SK-N-SH (cell line): Measurements from ENCODE around the gene LPCAT2. TPM values are rescaled to one million over a fixed set of nuclear protein-coding genes. Genes with fewer than 3 reads are reported as not detected.

Experiments used
- CTCF ChIA-PET: fragments of 300-600, 350-600 bp; formaldehyde crosslinking; extraction: SDS; loops from one replicate; lab custom pipeline; 2021; lab: Yijun Ruan, JAX
- POLR2A ChIA-PET: fragments of 350-600 bp; sonication (Branson Sonifier 250); formaldehyde crosslinking; extraction: SDS; loops from one replicate; lab custom pipeline; 2020; ENCODE audit warnings: antibody characterized with exemption, inconsistent platforms; lab: Yijun Ruan, JAX
- DNase-seq: peaks from one replicate; pipeline ENCODE4 v3.0.0; 2012
- H2AFZ ChIP-seq: fragments of 200-600 bp; sonication (generic); 2 replicates; pipeline ENCODE4 v1.8.1; 2016; ENCODE audit warnings: antibody characterized with exemption, mild to moderate bottlenecking, low read depth
- H3F3A ChIP-seq: fragments of 200-600 bp; sonication (generic); replicated peaks from 2 replicates; pipeline ENCODE3; 2016; ENCODE audit warnings: antibody characterized with exemption, mild to moderate bottlenecking; ENCODE audit not compliant: insufficient read depth
- H3K27ac ChIP-seq, 2 experiments: fragments of 200-500 bp in 1 of 2; fragments of 200-600 bp in 1 of 2; sonication (Bioruptor generic) in 1 of 2; sonication (generic), shearing (Covaris generic) in 1 of 2; 2 replicates each; pipeline versions ENCODE4 v1.5.1 to v1.6.1; 2014 to 2016; ENCODE audit warnings: low read depth in 2 of 2, inconsistent platforms in 1 of 2, low read length in 1 of 2, mild to moderate bottlenecking in 1 of 2, mixed read lengths in 1 of 2
- H3K27me3 ChIP-seq: fragments of 200-600 bp; sonication (generic), shearing (Covaris generic); 2 replicates; pipeline ENCODE4 v1.6.1; 2016; ENCODE audit warnings: mixed run types; ENCODE audit not compliant: insufficient read depth
- H3K36me3 ChIP-seq, 2 experiments: fragments of 200-500 bp in 1 of 2; fragments of 200-600 bp in 1 of 2; sonication (Bioruptor generic) in 1 of 2; sonication (generic) in 1 of 2; replicated peaks in 1 of 2; 2 replicates each; pipeline versions ENCODE3 to v1.5.1; 2014 to 2016; ENCODE audit warnings: low read length in 1 of 2, mild to moderate bottlenecking in 1 of 2; ENCODE audit not compliant: insufficient read depth in 2 of 2, control insufficient read depth in 1 of 2
- H3K4me1 ChIP-seq, 2 experiments: fragments of 200-500 bp in 1 of 2; fragments of 200-600 bp in 1 of 2; sonication (Bioruptor generic) in 1 of 2; sonication (generic), shearing (Covaris generic) in 1 of 2; 2 replicates each; pipeline versions ENCODE4 v1.5.1 to v1.6.1; 2014 to 2016; ENCODE audit warnings: low read depth in 1 of 2, low read length in 1 of 2, mixed run types in 1 of 2; ENCODE audit not compliant: insufficient read depth in 2 of 2, control insufficient read depth in 1 of 2
- H3K4me2 ChIP-seq: fragments of 200-600 bp; sonication (generic), shearing (Covaris generic); 2 replicates; pipeline ENCODE4 v1.6.1; 2017; ENCODE audit warnings: mixed run types
- H3K4me3 ChIP-seq, 2 experiments: fragments of 200-500 bp in 1 of 2; fragments of 200-600 bp in 1 of 2; sonication (Bioruptor generic) in 1 of 2; sonication (generic), shearing (Covaris generic) in 1 of 2; 2 replicates each; pipeline versions ENCODE4 v1.5.1 to v1.8.1; 2014 to 2016; ENCODE audit warnings: low read depth in 2 of 2, inconsistent platforms in 1 of 2, low read length in 1 of 2, mild to moderate bottlenecking in 1 of 2, mixed read lengths in 1 of 2, moderate library complexity in 1 of 2
- H3K79me2 ChIP-seq: fragments of 200-600 bp; sonication (generic); 2 replicates; pipeline ENCODE4 v1.8.1; 2017; ENCODE audit warnings: mild to moderate bottlenecking; ENCODE audit not compliant: insufficient read depth
- H3K9ac ChIP-seq: fragments of 200-600 bp; sonication (generic); 2 replicates; pipeline ENCODE4 v1.6.1; 2017; ENCODE audit warnings: mixed run types
- H3K9me2 ChIP-seq: fragments of 200-600 bp; sonication (generic); 2 replicates; pipeline ENCODE4 v1.6.1; 2017; ENCODE audit warnings: mixed run types
- H3K9me3 ChIP-seq: fragments of 200-600 bp; sonication (generic); 2 replicates; pipeline ENCODE4 v1.6.1; 2017; ENCODE audit warnings: mixed run types, mild to moderate bottlenecking, moderate library complexity
- H4K20me1 ChIP-seq: fragments of 200-600 bp; sonication (generic); 2 replicates; pipeline ENCODE4 v1.6.1; 2017; ENCODE audit warnings: mild to moderate bottlenecking, mixed run types; ENCODE audit not compliant: insufficient read depth
- CHD2 ChIP-seq: fragments of 150-350 bp; IDR thresholded peaks from 2 replicates; pipeline ENCODE4 v1.6.1; 2018; ENCODE audit warnings: low read length; ENCODE audit not compliant: partially characterized antibody
- ELF1 ChIP-seq: IDR thresholded peaks from 2 replicates; pipeline ENCODE4 v1.4.0; 2012
- EZH2phosphoT487 ChIP-seq: fragments of 200-600 bp; sonication (generic); IDR thresholded peaks from 2 replicates; pipeline ENCODE4 v1.6.1; 2017; ENCODE audit warnings: low read depth, mixed run types, mild to moderate bottlenecking, antibody characterized with exemption, moderate library complexity, borderline replicate concordance
- FOXJ3 ChIP-seq: sonication (generic); formaldehyde crosslinking; IDR thresholded peaks from 2 replicates; pipeline ENCODE4 v1.5.1; 2020; ENCODE audit warnings: mild to moderate bottlenecking, missing genetic modification reagents
- NFIC ChIP-seq: IDR thresholded peaks from 2 replicates; pipeline ENCODE4 v1.4.0; 2012; ENCODE audit warnings: borderline replicate concordance
- POLR2AphosphoS5 ChIP-seq: IDR thresholded peaks from 2 replicates; pipeline ENCODE4 v1.6.1; 2012; ENCODE audit warnings: low read depth, low read length
- RAD21 ChIP-seq: IDR thresholded peaks from 2 replicates; pipeline ENCODE4 v1.6.1; 2012; ENCODE audit warnings: mild to moderate bottlenecking, low read length
- RXRA ChIP-seq: IDR thresholded peaks from 2 replicates; pipeline ENCODE4 v1.4.0; 2012; ENCODE audit warnings: low read depth, mild to moderate bottlenecking, borderline replicate concordance
- TAF1 ChIP-seq: IDR thresholded peaks from 2 replicates; pipeline ENCODE4 v1.6.1; 2012; ENCODE audit warnings: low read depth, mild to moderate bottlenecking, low read length, moderate library complexity, borderline replicate concordance
- TCF12 ChIP-seq: IDR thresholded peaks from 2 replicates; pipeline ENCODE4 v1.4.0; 2012
- WGBS: methylation state at CpG from one replicate; pipeline ENCODE4 v1.1.6; 2017; ENCODE audit warnings: low lambda C conversion rate; 5-methylcytosine and 5-hydroxymethylcytosine counted together
- polyA plus RNA-seq, 3 experiments: library from polyadenylated mRNA; depleted of rRNA; stranded (reverse); fragments of >200 nt; gene quantifications; 2 replicates each; pipeline ENCODE4 v1.2.3, GENCODE V29; 2012
- TF ChIP-seq, protein P1 (sequence below): IDR thresholded peaks from 2 replicates; pipeline ENCODE4 v1.6.1; 2012; ENCODE audit warnings: mild to moderate bottlenecking, low read depth, low read length, moderate library complexity
- TF ChIP-seq, protein P2 (sequence below): IDR thresholded peaks from 2 replicates; pipeline ENCODE4; 2012

LPCAT2 gene
- polyA plus RNA-seq, 1 of the 3 experiments (the other 2 are of a cell fraction), result 9.1 TPM

DNA sequence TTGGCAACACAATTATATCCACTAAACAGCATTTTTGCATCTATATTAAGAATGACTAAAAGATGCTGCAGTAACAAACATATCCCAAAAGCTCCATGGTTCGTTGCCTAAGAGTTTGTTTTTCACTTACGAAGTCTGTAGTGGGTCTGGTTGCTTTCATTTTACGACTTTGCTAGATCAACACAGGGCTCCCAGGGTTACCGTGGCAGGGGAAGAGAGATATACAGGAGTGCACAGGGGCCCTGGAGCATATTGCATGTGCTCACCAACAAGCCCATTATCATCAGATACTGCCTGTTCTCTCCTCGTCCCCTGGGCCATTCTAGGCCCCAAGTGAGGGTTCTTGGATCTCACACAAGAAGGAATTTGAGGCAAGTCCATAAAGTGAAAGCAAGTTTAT lies 33.0 kb upstream of the LPCAT2 start:
- Histone ChIP-seq H3K4me2 (no peak overlapping the region), H4K20me1 (peaks cover 5% of the 10 kb centered on the region; the same call in 1 of the 2 replicates), H3K79me2 (peaks cover 17% of the 10 kb centered on the region), H3K9ac (no peak overlapping the region), H3K27me3 (no peaks in the 10 kb centered on the region), H3K36me3 (no peaks in the 10 kb centered on the region), H3F3A (peaks cover 37% of the 10 kb centered on the region), H3K4me3 (no peak overlapping the region), H3K4me1 (peaks cover 13 to 26% of the 10 kb centered on the region in 2 experiments; a peak in 3 of 4 replicates), H3K9me3 (no peaks in the 10 kb centered on the region), H3K27ac (no peak overlapping the region; a peak in 1 of 4 replicates), H3K9me2 (no peaks in the 10 kb centered on the region), H2AFZ (no peak overlapping the region)
- TF ChIP-seq POLR2AphosphoS5 (no peak), ELF1 (no peak), RXRA (no peak), EZH2phosphoT487 (no peak), RAD21 (no peak), NFIC (no peak), CHD2 (no peak), TCF12 (no peak), TAF1 (no peak), FOXJ3 (CRISPR knock-in tag) (no peak)
- TF ChIP-seq, protein P1, sequence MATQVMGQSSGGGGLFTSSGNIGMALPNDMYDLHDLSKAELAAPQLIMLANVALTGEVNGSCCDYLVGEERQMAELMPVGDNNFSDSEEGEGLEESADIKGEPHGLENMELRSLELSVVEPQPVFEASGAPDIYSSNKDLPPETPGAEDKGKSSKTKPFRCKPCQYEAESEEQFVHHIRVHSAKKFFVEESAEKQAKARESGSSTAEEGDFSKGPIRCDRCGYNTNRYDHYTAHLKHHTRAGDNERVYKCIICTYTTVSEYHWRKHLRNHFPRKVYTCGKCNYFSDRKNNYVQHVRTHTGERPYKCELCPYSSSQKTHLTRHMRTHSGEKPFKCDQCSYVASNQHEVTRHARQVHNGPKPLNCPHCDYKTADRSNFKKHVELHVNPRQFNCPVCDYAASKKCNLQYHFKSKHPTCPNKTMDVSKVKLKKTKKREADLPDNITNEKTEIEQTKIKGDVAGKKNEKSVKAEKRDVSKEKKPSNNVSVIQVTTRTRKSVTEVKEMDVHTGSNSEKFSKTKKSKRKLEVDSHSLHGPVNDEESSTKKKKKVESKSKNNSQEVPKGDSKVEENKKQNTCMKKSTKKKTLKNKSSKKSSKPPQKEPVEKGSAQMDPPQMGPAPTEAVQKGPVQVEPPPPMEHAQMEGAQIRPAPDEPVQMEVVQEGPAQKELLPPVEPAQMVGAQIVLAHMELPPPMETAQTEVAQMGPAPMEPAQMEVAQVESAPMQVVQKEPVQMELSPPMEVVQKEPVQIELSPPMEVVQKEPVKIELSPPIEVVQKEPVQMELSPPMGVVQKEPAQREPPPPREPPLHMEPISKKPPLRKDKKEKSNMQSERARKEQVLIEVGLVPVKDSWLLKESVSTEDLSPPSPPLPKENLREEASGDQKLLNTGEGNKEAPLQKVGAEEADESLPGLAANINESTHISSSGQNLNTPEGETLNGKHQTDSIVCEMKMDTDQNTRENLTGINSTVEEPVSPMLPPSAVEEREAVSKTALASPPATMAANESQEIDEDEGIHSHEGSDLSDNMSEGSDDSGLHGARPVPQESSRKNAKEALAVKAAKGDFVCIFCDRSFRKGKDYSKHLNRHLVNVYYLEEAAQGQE, result no peak
- TF ChIP-seq, protein P2, sequence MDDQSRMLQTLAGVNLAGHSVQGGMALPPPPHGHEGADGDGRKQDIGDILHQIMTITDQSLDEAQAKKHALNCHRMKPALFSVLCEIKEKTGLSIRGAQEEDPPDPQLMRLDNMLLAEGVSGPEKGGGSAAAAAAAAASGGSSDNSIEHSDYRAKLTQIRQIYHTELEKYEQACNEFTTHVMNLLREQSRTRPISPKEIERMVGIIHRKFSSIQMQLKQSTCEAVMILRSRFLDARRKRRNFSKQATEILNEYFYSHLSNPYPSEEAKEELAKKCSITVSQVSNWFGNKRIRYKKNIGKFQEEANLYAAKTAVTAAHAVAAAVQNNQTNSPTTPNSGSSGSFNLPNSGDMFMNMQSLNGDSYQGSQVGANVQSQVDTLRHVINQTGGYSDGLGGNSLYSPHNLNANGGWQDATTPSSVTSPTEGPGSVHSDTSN, result no peak
- DNase-seq, result no peak
- 85% methylated on average over 5 of the region's 5 CpGs for WGBS
- ChIA-PET CTCF (interaction anchor here (1.4 to 2.5 kb wide), 3 partner anchors 11 to 226 kb away, joined by 3 to 23 read pairs (median 4); no protein-coding TSS in a partner anchor), POLR2A (no interaction called here)
